HepG2 (cell line): ENCODE results near the gene METAP1D. TPM values are rescaled to one million over a fixed set of nuclear protein-coding genes. Genes with fewer than 3 reads are reported as not detected.

Experiments used
- CTCF ChIP-seq: sonication (generic); formaldehyde crosslinking; IDR thresholded peaks from 2 replicates; pipeline ENCODE4 v1.5.0; 2020; ENCODE audit warnings: mild to moderate bottlenecking, missing genetic modification reagents, moderate library complexity
- GLMP ChIP-seq: sonication (generic); formaldehyde crosslinking; IDR thresholded peaks from 2 replicates; pipeline ENCODE4 v1.9.0; 2021; ENCODE audit warnings: missing genetic modification reagents, mild to moderate bottlenecking, borderline replicate concordance
- GPBP1L1 ChIP-seq: sonication (generic); formaldehyde crosslinking; IDR thresholded peaks from 2 replicates; pipeline ENCODE4 v1.5.0; 2020; ENCODE audit warnings: mild to moderate bottlenecking, missing genetic modification reagents
- SAP130 ChIP-seq: IDR thresholded peaks from 2 replicates; pipeline ENCODE4 v1.6.1; 2016; ENCODE audit warnings: low read depth
- SMAD3 ChIP-seq: sonication (generic); formaldehyde crosslinking; IDR thresholded peaks from 2 replicates; pipeline ENCODE4 v1.4.0; 2020; ENCODE audit warnings: missing genetic modification reagents
- SPEN ChIP-seq: sonication (generic); formaldehyde crosslinking; IDR thresholded peaks from 2 replicates; pipeline ENCODE4 v1.5.1; 2020; ENCODE audit warnings: low read depth, mild to moderate bottlenecking, missing genetic modification reagents
- TBX2 ChIP-seq: sonication (generic); formaldehyde crosslinking; IDR thresholded peaks from 2 replicates; pipeline ENCODE4 v1.5.0; 2020; ENCODE audit warnings: missing genetic modification reagents, mild to moderate bottlenecking, borderline replicate concordance
- THAP9 ChIP-seq: sonication (generic); formaldehyde crosslinking; IDR thresholded peaks from 2 replicates; pipeline ENCODE4; 2020; ENCODE audit warnings: missing genetic modification reagents, mild to moderate bottlenecking, borderline replicate concordance
- ZBTB2 ChIP-seq: sonication (generic); formaldehyde crosslinking; IDR thresholded peaks from 2 replicates; pipeline ENCODE4 v1.8.0; 2022; ENCODE audit warnings: low read depth, missing genetic modification reagents
- ZFP1 ChIP-seq: IDR thresholded peaks from 2 replicates; pipeline ENCODE4 v1.6.1; 2016
- ZNF724P ChIP-seq: sonication (generic); formaldehyde crosslinking; IDR thresholded peaks from 2 replicates; pipeline ENCODE4 v1.8.0; 2022; ENCODE audit warnings: missing genetic modification reagents, borderline replicate concordance
- ZNF761 ChIP-seq: sonication (generic); formaldehyde crosslinking; conservative IDR thresholded peaks from 2 replicates; pipeline ENCODE4 v1.4.0; 2020; ENCODE audit warnings: mild to moderate bottlenecking, missing genetic modification reagents
- ZUFSP ChIP-seq: sonication (generic); formaldehyde crosslinking; IDR thresholded peaks from 2 replicates; pipeline ENCODE4 v1.9.0; 2021; ENCODE audit warnings: missing genetic modification reagents, mild to moderate bottlenecking, borderline replicate concordance
- polyA plus RNA-seq, 8 experiments: library from polyadenylated mRNA; depleted of rRNA in 3 of 8; stranded (reverse) in 7 of 8; unstranded in 1 of 8; fragments of >200 nt; fragmentation: Illumina TruSeq in 4 of 8; extraction: Trizol in 4 of 8; gene quantifications; 2 replicates each; pipeline versions ENCODE4 v1.2.1 to v1.2.3, GENCODE V29; 2011 to 2016; ENCODE audit warnings: low read depth in 4 of 8, missing spikeins in 1 of 8, mixed read lengths in 1 of 8; ENCODE audit not compliant: insufficient read depth in 1 of 8
- total RNA-seq, 5 experiments: library from RNA; depleted of rRNA; stranded (reverse); fragments of >200 nt; fragmentation: Illumina TruSeq; extraction: Trizol; gene quantifications; 2 replicates each; pipeline ENCODE4 v1.2.3, GENCODE V29; 2016; ENCODE audit warnings: low read depth in 1 of 5
- TF ChIP-seq, protein P1 (sequence below): sonication (generic); formaldehyde crosslinking; IDR thresholded peaks from 2 replicates; pipeline ENCODE4 v1.5.0; 2020; ENCODE audit warnings: missing genetic modification reagents
- TF ChIP-seq, protein P2 (sequence below): sonication (generic); formaldehyde crosslinking; IDR thresholded peaks from 2 replicates; pipeline ENCODE4 v1.4.0; 2020; ENCODE audit warnings: missing genetic modification reagents

The METAP1D gene
- total and polyA plus RNA-seq, 2 of the 13 experiments (the other 11 are each of a cell fraction or from before 2014, with no cell fraction given) = 14.7 to 21.6 TPM

- TF ChIP-seq THAP9 (CRISPR knock-in tag) = peak; percentile 32; the same call in 1 of the 2 replicates
- TF ChIP-seq SPEN (CRISPR knock-in tag) = 0 out of 2 replicates have a peak, but pooled peaks have one; percentile 17
- TF ChIP-seq CTCF (CRISPR knock-in tag) = peak; percentile 35
- no peak for TF ChIP-seq SMAD3
- peak; percentile 54; the same call in 1 of the 2 replicates for TF ChIP-seq SAP130 (CRISPR knock-in tag)
- TF ChIP-seq, protein P1, sequence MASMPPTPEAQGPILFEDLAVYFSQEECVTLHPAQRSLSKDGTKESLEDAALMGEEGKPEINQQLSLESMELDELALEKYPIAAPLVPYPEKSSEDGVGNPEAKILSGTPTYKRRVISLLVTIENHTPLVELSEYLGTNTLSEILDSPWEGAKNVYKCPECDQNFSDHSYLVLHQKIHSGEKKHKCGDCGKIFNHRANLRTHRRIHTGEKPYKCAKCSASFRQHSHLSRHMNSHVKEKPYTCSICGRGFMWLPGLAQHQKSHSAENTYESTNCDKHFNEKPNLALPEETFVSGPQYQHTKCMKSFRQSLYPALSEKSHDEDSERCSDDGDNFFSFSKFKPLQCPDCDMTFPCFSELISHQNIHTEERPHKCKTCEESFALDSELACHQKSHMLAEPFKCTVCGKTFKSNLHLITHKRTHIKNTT (CRISPR knock-in tag) = no peak
- no peak for TF ChIP-seq ZUFSP (CRISPR knock-in tag)
- no peak for TF ChIP-seq GPBP1L1
- no peak for TF ChIP-seq GLMP
- peak; percentile 80 for TF ChIP-seq TBX2 (CRISPR knock-in tag)
- no peak for TF ChIP-seq ZBTB2 (CRISPR knock-in tag)
- no peak; the same call in 1 of the 2 replicates for TF ChIP-seq ZNF724P (CRISPR knock-in tag)
- TF ChIP-seq ZNF761 (CRISPR knock-in tag) = peak; percentile 83
- TF ChIP-seq, protein P2, sequence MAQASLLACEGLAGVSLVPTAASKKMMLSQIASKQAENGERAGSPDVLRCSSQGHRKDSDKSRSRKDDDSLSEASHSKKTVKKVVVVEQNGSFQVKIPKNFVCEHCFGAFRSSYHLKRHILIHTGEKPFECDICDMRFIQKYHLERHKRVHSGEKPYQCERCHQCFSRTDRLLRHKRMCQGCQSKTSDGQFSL (CRISPR knock-in tag) = no peak
- TF ChIP-seq ZFP1 = no peak
These were observed 85.1 kb downstream of the METAP1D start (continued) for GRCh38 chr2:172084645-172085459.
